Stomach (tissue), 9 donors: ENCODE results near the gene TSC1. TPM values are rescaled to one million over a fixed set of nuclear protein-coding genes. Genes with fewer than 3 reads are reported as not detected.

Source experiments
- DNase-seq, 2 donors: peaks; one replicate each; pipeline versions ENCODE4 v3.0.0 to v3.0.0-alpha.2; 2013 to 2019
- H3K27ac ChIP-seq, 5 donors: fragments of 200-600 bp in 4 of 5; sonication (generic) in 4 of 5; one replicate each; pipeline ENCODE4 v1.5.1; 2013 to 2019; ENCODE audit warnings: mild to moderate bottlenecking in 1 of 5, moderate library complexity in 1 of 5
- H3K27me3 ChIP-seq, 3 donors: fragments of 200-600 bp; sonication (generic); one replicate each; pipeline ENCODE4 v1.5.1; 2017 to 2019; ENCODE audit warnings: mixed run types in 1 of 3
- H3K36me3 ChIP-seq, 4 donors: fragments of 200-600 bp; sonication (generic); 1 replicate in 3 of 4; 2 replicates in 1 of 4; pipeline ENCODE4 v1.5.1; 2016 to 2019
- H3K4me1 ChIP-seq, 4 donors: fragments of 200-600 bp; sonication (generic); one replicate each; pipeline ENCODE4 v1.5.1; 2016 to 2019
- H3K4me3 ChIP-seq, 4 donors: fragments of 200-600 bp; sonication (generic) in 3 of 4; one replicate each; pipeline ENCODE4 v1.5.1; 2016 to 2019; ENCODE audit warnings: mild to moderate bottlenecking in 1 of 4
- H3K9me3 ChIP-seq, 4 donors: fragments of 200-600 bp; sonication (generic); one replicate each; pipeline ENCODE4 v1.5.1; 2016 to 2019
- EP300 ChIP-seq: sonication (generic); formaldehyde crosslinking; IDR thresholded peaks from one replicate; pipeline ENCODE4 v1.6.1; 2017; ENCODE audit warnings: antibody characterized with exemption
- POLR2A ChIP-seq, 4 donors: fragments of 450-650 bp; IDR thresholded peaks; one replicate each; pipeline ENCODE4 v1.6.1; 2016; ENCODE audit warnings: antibody characterized with exemption in 4 of 4, control low read depth in 2 of 4, mild to moderate bottlenecking in 1 of 4, moderate library complexity in 1 of 4
- POLR2AphosphoS5 ChIP-seq, 3 donors: sonication (generic); formaldehyde crosslinking; IDR thresholded peaks; one replicate each; pipeline ENCODE4 v1.6.1; 2016; ENCODE audit warnings: antibody characterized with exemption in 3 of 3
- WGBS, 5 donors: extraction: QIAGEN DNeasy Blood & Tissue Kit in 3 of 5; methylation state at CpG; one replicate each; pipeline versions ENCODE4 v1.1.5 to v1.1.7; 2013 to 2018; 5-methylcytosine and 5-hydroxymethylcytosine counted together
- intact Hi-C: fragments of 100-400 bp; cut with DNase I; formaldehyde crosslinking; loops from one replicate; pipeline ENCODE4 v1.15.1; 2023; ENCODE audit warnings: low total_unique reads
- polyA plus RNA-seq, 3 donors: library from polyadenylated mRNA; stranded (reverse); fragments of 200-250 nt; gene quantifications; one replicate each; pipeline ENCODE4 v1.2.3, GENCODE V29; 2013
- total RNA-seq, 5 donors: library from RNA; depleted of rRNA; stranded (reverse); fragments of >200 nt; gene quantifications; one replicate each; pipeline versions ENCODE4 v1.1.0 to v1.2.3, GENCODE V29; 2014 to 2016
- TF ChIP-seq, protein P1 (sequence below), 7 experiments: fragments of 450-650 bp in 4 of 7; fragments of 200-600 bp in 3 of 7; sonication (generic) in 3 of 7; IDR thresholded peaks; one replicate each; pipeline ENCODE4 v1.5.1; 2016 to 2019; ENCODE audit warnings: antibody characterized with exemption in 7 of 7, control low read depth in 2 of 7, mild to moderate bottlenecking in 1 of 7
- donor health status: healthy with polysubstance abuse.
- donor health status: Bipolar disorder and iron deficiency.
- donor health status: healthy.

The TSC1 gene
- total and polyA plus RNA-seq, 8 donors, result 6.7 to 120 (median 32.8) TPM

GRCh38 chr9:132975961-132976360 is 31.5 kb upstream of the TSC1 start:
- Histone ChIP-seq H3K27ac (no peak overlapping the region), H3K27me3 (peaks cover 3 to 76% (median 39%) of the 10 kb centered on the region in 3 donors), H3K36me3 (no peaks in the 10 kb centered on the region), H3K4me1 (peaks cover 0 to 25% (median 19%) of the 10 kb centered on the region in 4 donors), H3K4me3 (no peak overlapping the region), H3K9me3 (no peaks in the 10 kb centered on the region)
- 56 to 69% (median 67%) methylated on average over 6 of the region's 6 CpGs for WGBS, 5 donors
- no peak for DNase-seq
- intact Hi-C loops, result no loop called here
- TF ChIP-seq POLR2A (IDR thresholded peaks at IDR 0.05) (no peak), EP300 (no peak), POLR2AphosphoS5 (IDR thresholded peaks at IDR 0.05) (no peak)
- TF ChIP-seq, protein P1, sequence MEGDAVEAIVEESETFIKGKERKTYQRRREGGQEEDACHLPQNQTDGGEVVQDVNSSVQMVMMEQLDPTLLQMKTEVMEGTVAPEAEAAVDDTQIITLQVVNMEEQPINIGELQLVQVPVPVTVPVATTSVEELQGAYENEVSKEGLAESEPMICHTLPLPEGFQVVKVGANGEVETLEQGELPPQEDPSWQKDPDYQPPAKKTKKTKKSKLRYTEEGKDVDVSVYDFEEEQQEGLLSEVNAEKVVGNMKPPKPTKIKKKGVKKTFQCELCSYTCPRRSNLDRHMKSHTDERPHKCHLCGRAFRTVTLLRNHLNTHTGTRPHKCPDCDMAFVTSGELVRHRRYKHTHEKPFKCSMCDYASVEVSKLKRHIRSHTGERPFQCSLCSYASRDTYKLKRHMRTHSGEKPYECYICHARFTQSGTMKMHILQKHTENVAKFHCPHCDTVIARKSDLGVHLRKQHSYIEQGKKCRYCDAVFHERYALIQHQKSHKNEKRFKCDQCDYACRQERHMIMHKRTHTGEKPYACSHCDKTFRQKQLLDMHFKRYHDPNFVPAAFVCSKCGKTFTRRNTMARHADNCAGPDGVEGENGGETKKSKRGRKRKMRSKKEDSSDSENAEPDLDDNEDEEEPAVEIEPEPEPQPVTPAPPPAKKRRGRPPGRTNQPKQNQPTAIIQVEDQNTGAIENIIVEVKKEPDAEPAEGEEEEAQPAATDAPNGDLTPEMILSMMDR (IDR thresholded peaks at IDR 0.05), result no peak

- DNase-seq, result no peak
- H3K27me3 ChIP-seq, result peaks cover 0 to 75% (median 17%) of the 10 kb centered on the region in 3 donors
- intact Hi-C loops, result no loop called here
- no peaks in the 10 kb centered on the region for H3K36me3 ChIP-seq
- peaks cover 0 to 23% (median 17%) of the 10 kb centered on the region in 4 donors for H3K4me1 ChIP-seq
- no peak overlapping the region for H3K27ac ChIP-seq
- no peaks in the 10 kb centered on the region for H3K9me3 ChIP-seq
- no peak for TF ChIP-seq POLR2A (IDR thresholded peaks at IDR 0.05)
- TF ChIP-seq POLR2AphosphoS5 (IDR thresholded peaks at IDR 0.05), result no peak
- TF ChIP-seq EP300, result no peak
- TF ChIP-seq, protein P1 (IDR thresholded peaks at IDR 0.05), result no peak
- WGBS, 5 donors, result 80 to 86% (median 83%) methylated on average over 5 of the region's 5 CpGs
- no peak overlapping the region for H3K4me3 ChIP-seq
Observed at GRCh38 chr9:132973713-132974112, 29.3 kb upstream of the TSC1 start.

GRCh38 chr9:132973166-132973565 is 28.8 kb upstream of the TSC1 start:
- H3K36me3 ChIP-seq, result no peaks in the 10 kb centered on the region
- peak overlapping the region in 2 of 4 donors; percentile 2 to 35 for H3K4me3 ChIP-seq
- intact Hi-C loops, result no loop called here
- peaks cover 0 to 17% (median 12%) of the 10 kb centered on the region in 4 donors for H3K4me1 ChIP-seq
- no peak overlapping the region for H3K27ac ChIP-seq
- no peaks in the 10 kb centered on the region for H3K9me3 ChIP-seq
- H3K27me3 ChIP-seq, result peaks cover 0 to 74% (median 11%) of the 10 kb centered on the region in 3 donors
- WGBS, 5 donors, result 70 to 82% (median 74%) methylated on average over 12 to 18 of the region's 18 CpGs
- no peak for TF ChIP-seq POLR2AphosphoS5 (IDR thresholded peaks at IDR 0.05)
- TF ChIP-seq EP300, result no peak
- no peak for TF ChIP-seq POLR2A (IDR thresholded peaks at IDR 0.05)
- TF ChIP-seq, protein P1 (IDR thresholded peaks at IDR 0.05), result no peak
- DNase-seq, result no peak

- 76 to 80% (median 78%) methylated on average over 15 to 16 of the region's 16 CpGs for WGBS, 5 donors
- intact Hi-C loops, result no loop called here
- H3K4me1 ChIP-seq, result peaks cover 0 to 10% (median 9%) of the 10 kb centered on the region in 4 donors
- no peaks in the 10 kb centered on the region for H3K36me3 ChIP-seq
- H3K27ac ChIP-seq, result no peak overlapping the region
- H3K9me3 ChIP-seq, result no peaks in the 10 kb centered on the region
- H3K27me3 ChIP-seq, result peaks cover 0 to 52% (median 7%) of the 10 kb centered on the region in 3 donors
- DNase-seq, result peak in 1 of 2 donors; percentile 59
- TF ChIP-seq, protein P1 (IDR thresholded peaks at IDR 0.05), result no peak
- H3K4me3 ChIP-seq, result no peak overlapping the region
Observed at GRCh38 chr9:132970324-132971062, 26.1 kb upstream of the TSC1 start.
